Adipose tissue (tissue), 3 donors: Measurements from ENCODE around the gene CSK. TPM values are rescaled to one million over a fixed set of nuclear protein-coding genes. Genes with fewer than 3 reads are reported as not detected.
A peak's percentile ranks its signal among the peaks of the same experiment; 100 is the strongest.

Source experiments
- H3K27ac ChIP-seq: one replicate; pipeline ENCODE4 v1.5.1; 2013; ENCODE audit warnings: low read depth, low read length
- WGBS, 3 donors: extraction: QIAGEN DNeasy Blood & Tissue Kit; methylation state at CpG; one replicate each; pipeline ENCODE4 v1.1.7; 2013; 5-methylcytosine and 5-hydroxymethylcytosine counted together
- polyA plus RNA-seq, 3 donors: library from polyadenylated mRNA; stranded (reverse); fragments of 200-250 nt; gene quantifications; one replicate each; pipeline ENCODE4 v1.2.3, GENCODE V29; 2013
- donor health status: healthy with polysubstance abuse.
- donor health status: Bipolar disorder and iron deficiency.
- donor health status: healthy.

Gene CSK
- polyA plus RNA-seq, 3 donors, result 13.2 to 33.6 (median 31.7) TPM

DNA sequence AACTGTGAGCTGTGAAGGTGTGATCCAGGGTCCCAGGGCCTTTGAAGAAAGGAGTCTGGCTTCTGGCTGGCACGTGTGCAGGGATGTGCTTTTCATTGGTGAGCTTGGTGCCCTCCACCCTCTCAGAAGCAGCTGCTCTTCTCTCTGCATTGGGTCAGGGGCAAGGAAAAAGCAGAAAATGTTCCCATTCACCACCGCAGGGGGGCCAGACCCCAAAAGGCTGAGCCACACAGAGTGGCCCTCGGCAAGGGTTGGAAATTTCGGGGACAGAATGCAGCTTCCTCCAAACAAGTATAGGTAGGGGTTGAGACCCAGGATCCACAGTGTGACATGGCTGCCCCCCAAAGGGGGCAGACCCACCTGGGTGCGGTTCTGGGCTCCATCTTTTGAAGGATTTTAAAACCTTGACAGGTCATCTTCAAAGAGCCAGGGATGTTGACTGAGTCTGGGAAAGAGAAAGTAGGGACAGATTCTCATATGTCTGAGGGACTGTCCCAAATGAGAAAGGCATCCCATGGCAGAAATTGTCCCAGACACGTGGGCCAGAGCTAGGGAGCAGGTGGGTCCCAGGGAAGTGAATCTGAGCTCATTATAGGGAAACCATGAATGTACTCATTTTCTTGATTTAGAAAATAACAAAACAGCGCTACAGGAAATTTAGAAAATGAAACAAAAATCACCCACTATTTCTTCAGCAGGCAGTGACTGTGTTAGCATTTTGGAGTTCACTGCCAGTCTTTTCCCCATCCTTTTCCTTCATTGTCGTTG lies 2.7 kb downstream of the CSK start:
- WGBS, 3 donors, result 43 to 81% (median 64%) methylated on average over 8 of the region's 8 CpGs
- no peak overlapping the region for H3K27ac ChIP-seq

DNA sequence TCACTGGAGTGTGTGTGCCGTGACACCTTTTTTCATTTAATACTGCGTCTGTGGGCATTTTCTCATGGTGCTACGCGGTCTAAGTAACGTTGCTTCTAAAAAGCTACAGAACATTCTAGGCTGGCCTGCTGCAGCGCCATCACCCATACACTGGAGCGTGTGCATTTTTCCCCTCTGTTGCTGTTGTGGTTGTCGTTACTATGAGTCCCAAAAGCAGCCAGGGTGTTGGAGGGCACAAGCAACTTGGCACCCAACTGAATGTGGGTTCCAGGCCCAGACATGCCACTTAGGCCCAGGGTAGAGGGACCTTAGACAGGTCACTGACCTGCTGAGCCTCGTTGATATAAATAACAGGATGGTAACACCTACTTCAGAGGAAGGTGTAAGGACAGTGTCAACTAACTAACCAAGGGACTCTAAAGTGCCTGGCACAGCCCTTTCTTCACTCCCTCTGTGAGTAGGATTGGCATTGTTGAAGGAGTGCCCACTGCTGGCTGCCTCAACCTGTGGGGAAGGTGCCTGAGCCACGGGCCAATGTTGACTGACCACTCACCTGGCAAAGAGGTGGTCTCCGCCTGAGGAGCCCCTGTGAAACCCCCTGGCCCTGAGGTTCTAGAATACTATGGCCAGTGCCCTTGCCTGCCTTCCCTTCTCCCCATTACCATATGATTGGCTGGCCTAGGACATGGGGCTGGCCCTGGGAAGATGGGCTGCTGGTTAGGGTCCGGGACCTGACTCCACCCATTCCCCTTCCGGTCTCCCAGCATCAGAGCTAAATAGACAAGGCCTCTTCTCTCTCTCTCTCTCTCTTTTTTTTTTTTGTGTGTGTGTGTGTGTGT lies 3.5 kb downstream of the CSK start:
- 62 to 81% (median 69%) methylated on average over 13 of the region's 13 CpGs for WGBS, 3 donors

GRCh38 chr15:74786081-74786480 lies 4.2 kb downstream of the CSK start:
- WGBS, 3 donors, result 75 to 86% (median 78%) methylated on average over 12 of the region's 12 CpGs

More for the DNA sequence above, 3.5 kb downstream of the CSK start:
- H3K27ac ChIP-seq, result no peak overlapping the region

DNA sequence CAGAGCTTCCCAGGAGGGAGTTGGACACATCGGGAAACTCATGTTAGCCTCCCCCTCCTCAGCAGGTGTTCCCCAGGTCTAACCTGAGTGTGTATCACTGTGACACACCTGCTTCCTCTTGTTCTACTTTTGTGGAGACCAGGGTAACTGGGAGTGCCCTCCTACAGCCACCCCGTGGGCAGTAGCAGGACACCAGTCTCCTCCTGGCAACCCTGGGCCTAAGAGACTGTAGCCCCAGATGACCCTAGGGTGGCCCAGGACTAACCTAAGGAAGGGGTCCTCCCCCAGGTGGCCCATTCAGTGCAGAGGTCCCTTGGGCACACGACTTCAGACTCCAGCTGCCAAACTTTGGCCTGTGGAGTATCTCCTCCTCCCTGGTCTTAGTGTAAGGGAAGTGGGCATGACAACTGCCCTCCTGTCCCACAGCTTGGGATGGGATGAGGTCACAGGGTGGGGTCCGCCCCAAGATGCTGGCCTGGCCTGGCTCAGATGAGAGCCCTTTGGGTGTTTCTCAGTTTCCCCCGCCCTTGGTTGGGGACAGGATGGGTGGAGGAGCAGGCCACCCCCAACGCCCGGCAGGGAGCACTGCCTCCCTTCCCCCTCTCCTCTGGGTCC lies 4.8 kb downstream of the CSK start:
- 33 to 82% (median 38%) methylated on average over 7 of the region's 7 CpGs for WGBS, 3 donors
- H3K27ac ChIP-seq, result peak overlapping the region; percentile 40

More at GRCh38 chr15:74786081-74786480, 4.2 kb downstream of the CSK start:
- H3K27ac ChIP-seq, result peak overlapping the region; percentile 40

DNA sequence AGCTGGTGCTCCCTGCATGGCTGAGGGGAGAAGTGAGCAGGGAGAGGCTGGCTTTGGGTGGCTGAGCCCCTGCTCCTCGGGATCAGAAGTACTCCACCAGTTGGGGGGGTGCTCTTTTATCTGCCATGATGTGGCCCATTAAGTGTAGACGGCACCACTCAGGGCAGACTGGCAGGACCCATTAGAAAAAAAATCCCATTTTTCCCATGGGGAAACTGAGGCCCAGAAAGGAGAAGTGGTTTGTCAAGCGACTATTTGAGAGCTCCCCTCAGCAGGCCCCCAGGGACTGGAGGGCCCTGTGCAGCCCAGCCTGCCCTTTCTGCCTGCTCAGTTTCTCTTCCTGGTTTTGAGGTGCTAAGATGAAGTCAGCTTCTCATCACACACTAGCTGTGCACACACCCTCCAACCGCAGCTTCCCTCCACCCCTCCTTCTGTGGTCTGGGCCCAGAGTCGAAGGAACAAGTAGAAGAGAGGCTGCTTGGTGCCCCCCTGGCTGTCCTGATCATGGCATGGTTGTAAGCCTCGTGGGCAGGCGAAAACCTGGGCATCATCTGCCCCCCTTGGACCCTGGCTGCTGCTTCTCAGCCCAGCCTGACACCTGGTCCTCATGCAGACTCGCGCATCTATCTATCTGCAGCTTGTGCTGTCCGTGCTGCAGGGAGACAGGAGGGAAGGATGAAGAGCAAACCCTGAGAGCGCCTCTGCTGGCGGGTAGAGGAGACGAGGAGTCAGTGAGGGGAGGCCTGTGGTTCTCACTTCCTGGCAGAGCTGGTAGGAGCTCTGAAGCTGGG lies 5.6 kb downstream of the CSK start:
- H3K27ac ChIP-seq, result no peak overlapping the region
- 29 to 65% (median 37%) methylated on average over 13 of the region's 13 CpGs for WGBS, 3 donors

- H3K27ac ChIP-seq, result no peak overlapping the region
- 29 to 61% (median 32%) methylated on average over 7 of the region's 7 CpGs for whole genome bisulfite sequencing, 3 donors
Measured at GRCh38 chr15:74788042-74788682, 6.3 kb downstream of the CSK start.

- WGBS, 3 donors, result 41 to 71% (median 43%) methylated on average over 9 of the region's 9 CpGs
- H3K27ac ChIP-seq, result no peak overlapping the region
Measured at GRCh38 chr15:74788683-74789151, 6.8 kb downstream of the CSK start.

DNA sequence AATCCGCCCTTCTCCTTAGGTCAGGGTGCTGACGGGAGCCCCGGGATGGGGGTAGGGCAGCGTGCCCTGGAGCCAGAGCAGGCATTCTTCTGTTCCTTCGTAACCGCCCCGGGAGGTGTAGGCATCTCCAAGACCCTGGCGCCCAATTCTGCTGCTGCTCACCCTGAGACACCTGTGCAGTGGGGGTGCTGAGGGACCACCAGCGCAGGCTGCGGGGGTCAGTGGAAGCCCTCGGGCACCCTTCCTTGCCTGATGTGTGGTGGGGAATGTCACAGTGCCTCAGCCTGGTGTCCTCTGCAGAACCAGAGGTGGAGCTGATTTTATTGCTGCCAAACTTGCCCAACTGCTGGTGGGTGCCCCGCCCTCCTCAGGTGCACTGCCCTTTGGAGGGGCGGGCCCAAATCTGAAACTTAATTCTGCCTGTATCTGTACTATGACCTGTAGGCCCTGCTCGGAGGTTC lies 7.3 kb downstream of the CSK start:
- H3K27ac ChIP-seq, result peak overlapping the region; percentile 12
- WGBS, 3 donors, result 44 to 54% (median 46%) methylated on average over 14 of the region's 14 CpGs

DNA sequence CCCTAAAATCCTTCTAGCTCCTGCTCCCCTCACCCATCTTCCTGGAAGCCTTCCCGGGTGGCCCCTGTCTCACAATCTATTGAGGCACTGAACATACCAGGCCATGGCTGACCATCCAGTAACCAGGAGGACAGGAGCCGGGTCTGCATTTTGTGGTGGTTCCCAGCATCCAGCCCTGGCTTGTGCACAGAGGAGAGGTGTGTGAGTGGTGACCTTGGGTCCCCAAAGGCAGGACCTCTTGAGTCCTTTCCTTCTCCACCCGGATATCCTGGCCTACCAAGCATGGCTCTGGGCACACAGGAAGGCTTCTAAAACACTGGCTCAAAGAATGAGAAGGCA lies 7.8 kb downstream of the CSK start:
- WGBS, 3 donors, result 15 to 36% (median 30%) methylated on average over 3 of the region's 3 CpGs
- H3K27ac ChIP-seq, result peak overlapping the region; percentile 12

GRCh38 chr15:74790080-74790916 lies 8.4 kb downstream of the CSK start:
- H3K27ac ChIP-seq, result peak overlapping the region; percentile 12
- 17 to 56% (median 18%) methylated on average over 15 of the region's 15 CpGs for WGBS, 3 donors

DNA sequence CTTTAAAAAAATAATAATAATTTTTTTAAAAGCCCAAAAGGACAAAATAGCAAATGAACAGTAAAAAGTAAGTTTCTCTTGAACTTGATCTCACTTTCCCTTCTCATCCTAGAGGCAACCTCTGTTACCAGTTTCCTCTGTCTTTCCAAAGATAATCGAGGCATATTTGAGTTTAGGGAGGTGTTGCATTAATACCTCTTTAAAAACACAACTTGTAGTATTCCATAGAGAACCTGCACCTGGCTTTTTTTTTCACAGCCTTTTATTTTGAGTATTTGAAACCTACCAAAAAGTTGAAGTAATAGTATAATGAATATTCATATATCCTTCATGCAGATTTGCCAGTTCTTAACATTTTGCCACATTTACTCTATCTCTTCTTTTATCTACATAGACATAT lies 9.1 kb downstream of the CSK start:
- WGBS, 3 donors, result 28 to 74% (median 31%) methylated on average over 1 of the region's 1 CpG
- H3K27ac ChIP-seq, result no peak overlapping the region

DNA sequence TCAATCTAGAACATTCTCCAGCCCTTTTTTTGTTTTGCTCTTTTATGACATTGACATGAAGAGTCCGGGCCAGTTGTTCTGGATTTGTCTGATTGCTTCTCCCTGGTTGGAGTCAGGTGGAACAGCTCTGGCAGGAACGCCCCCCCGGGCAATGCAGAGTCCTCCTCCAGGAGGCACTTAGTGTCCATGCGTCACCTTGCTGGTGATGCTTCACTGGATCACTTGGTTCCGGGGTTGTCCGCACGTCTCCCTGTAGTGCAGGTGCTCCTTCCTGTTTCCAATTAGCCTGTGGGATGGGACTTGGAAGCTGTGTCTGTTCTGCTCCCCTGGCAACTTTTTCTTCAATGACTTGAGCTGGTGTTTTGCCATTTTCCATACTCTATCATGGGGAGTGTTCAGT lies 9.8 kb downstream of the CSK start:
- H3K27ac ChIP-seq, result no peak overlapping the region
- 78 to 94% (median 86%) methylated on average over 7 of the region's 7 CpGs for WGBS, 3 donors

DNA sequence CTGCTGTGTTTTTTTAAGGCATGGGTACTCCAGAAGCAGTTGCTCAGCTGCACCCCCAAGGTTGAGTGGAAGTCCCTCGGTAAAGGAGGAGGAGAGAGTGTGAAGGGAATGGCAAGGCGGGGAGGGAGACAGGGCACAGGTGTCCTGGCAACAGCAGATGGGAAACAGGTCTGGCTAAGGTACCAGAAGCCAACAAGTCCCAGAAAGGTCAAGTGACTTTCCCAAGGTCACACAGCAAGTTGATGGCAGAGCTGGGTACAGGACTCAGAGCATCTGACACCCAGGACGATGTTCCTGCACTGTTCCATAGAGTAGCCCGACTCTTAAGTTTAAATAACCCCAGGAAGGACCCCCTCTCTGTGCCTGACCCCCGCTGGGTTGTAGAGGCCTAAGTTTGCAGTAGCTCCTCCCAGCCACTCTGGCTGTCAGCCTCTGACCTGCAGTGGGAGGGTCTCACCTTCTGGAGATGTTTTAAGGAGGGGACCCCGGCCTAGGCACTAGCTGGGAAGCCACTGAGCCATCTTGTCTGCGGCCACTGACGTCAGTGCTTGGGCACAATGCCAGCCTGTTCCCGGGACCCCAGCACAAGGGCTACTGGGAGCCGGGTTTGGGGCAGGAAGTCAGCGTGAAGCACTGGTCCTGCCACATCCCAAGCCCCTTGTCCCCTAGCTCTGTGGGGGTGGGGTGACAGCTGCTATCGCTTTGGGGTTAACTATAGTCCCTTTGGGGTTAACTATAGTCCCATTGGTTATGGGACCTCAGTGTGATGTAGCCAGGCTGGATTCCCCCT lies 10.5 kb downstream of the CSK start:
- H3K27ac ChIP-seq, result no peak overlapping the region
- WGBS, 3 donors, result 61 to 77% (median 64%) methylated on average over 12 of the region's 12 CpGs

- no peak overlapping the region for H3K27ac ChIP-seq
- WGBS, 3 donors, result 70 to 83% (median 71%) methylated on average over 12 of the region's 12 CpGs
Measured at GRCh38 chr15:74793135-74794028, 11.5 kb downstream of the CSK start.

DNA sequence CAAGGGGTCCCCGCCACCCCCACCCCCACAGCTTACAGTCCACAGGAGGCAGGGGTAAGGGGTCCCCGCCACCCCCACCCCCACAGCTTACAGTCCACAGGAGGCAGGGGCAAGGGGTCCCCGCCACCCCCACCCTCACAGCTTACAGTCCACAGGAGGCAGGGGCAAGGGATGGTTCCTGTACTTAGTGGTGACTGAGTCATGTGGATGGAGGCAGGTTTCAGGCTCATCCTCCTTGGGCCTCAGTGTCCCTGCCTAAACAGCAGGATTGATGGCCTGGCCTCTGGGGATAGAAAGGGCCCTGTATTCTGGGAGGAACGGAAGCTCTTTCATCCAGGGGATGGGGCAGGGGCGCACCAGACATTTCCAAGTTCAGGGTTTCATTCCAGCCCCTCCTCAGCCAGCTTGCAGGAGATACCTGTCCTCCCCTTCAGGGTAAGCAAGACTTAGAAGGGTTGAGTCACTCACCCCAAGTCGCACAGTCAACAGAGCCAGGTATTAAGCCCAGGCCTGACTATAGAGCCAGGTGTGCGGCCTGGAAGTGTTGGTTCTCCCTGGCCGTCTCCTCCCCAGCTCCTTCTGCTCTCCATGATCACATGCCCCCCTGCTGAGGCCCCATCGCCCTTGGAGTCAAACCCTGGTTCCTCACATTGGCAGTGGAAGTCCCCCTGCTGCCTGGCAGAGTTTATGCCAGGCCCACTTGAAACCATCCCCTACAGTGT lies 12.5 kb downstream of the CSK start:
- H3K27ac ChIP-seq, result no peak overlapping the region
- WGBS, 3 donors, result 86 to 90% (median 87%) methylated on average over 7 of the region's 9 CpGs
